Thymus (tissue), 11 donors: ENCODE data around the gene DHRSX. TPM values are rescaled to one million over a fixed set of nuclear protein-coding genes. Genes with fewer than 3 reads are reported as not detected.

Experiments used
- DNase-seq, 9 donors: peaks; one replicate each; pipeline ENCODE4 v3.0.0-alpha.2; 2013; ENCODE audit warnings: low spot score in 9 of 9, low read depth in 6 of 9, missing footprints in 1 of 9
- H3K27ac ChIP-seq, 2 donors: one replicate each; pipeline ENCODE4 v1.5.1; 2013; ENCODE audit warnings: control low read depth in 1 of 2, low read depth in 1 of 2, low read length in 1 of 2, mild to moderate bottlenecking in 1 of 2, moderate library complexity in 1 of 2
- H3K27me3 ChIP-seq, 2 donors: one replicate each; pipeline ENCODE4 v1.5.1; 2013; ENCODE audit warnings: low read length in 1 of 2; ENCODE audit not compliant: control insufficient read depth in 2 of 2, insufficient read depth in 1 of 2
- H3K36me3 ChIP-seq, 2 donors: one replicate each; pipeline ENCODE4 v1.5.1; 2013; ENCODE audit warnings: low read length in 1 of 2, mild to moderate bottlenecking in 1 of 2, moderate library complexity in 1 of 2; ENCODE audit not compliant: control insufficient read depth in 2 of 2, insufficient read depth in 2 of 2
- H3K4me1 ChIP-seq, 2 donors: one replicate each; pipeline ENCODE4 v1.5.1; 2013; ENCODE audit warnings: low read length in 2 of 2; ENCODE audit not compliant: control insufficient read depth in 2 of 2, insufficient read depth in 2 of 2
- H3K4me3 ChIP-seq, 2 donors: one replicate each; pipeline ENCODE4 v1.5.1; 2013; ENCODE audit warnings: low read length in 2 of 2, control low read depth in 1 of 2, mild to moderate bottlenecking in 1 of 2
- H3K9me3 ChIP-seq, 2 donors: one replicate each; pipeline ENCODE4 v1.5.1; 2013; ENCODE audit warnings: low read length in 1 of 2, mild to moderate bottlenecking in 1 of 2; ENCODE audit not compliant: control insufficient read depth in 2 of 2, insufficient read depth in 1 of 2
- WGBS: extraction: QIAGEN DNeasy Blood & Tissue Kit; methylation state at CpG from one replicate; pipeline ENCODE4 v1.1.7; 2013; 5-methylcytosine and 5-hydroxymethylcytosine counted together
- polyA plus RNA-seq: library from polyadenylated mRNA; stranded (reverse); fragments of 200-250 nt; gene quantifications from one replicate; pipeline ENCODE4 v1.2.3, GENCODE V29; 2013
- total RNA-seq: library from RNA; stranded (reverse); fragments of 120-200 nt; gene quantifications from one replicate; pipeline ENCODE4 v1.2.4, GENCODE V29; 2013
- donor health status: healthy.

DHRSX gene
- total and polyA plus RNA-seq, 2 donors: 11.2 to 12.2 TPM

- no peaks in the 10 kb centered on the region for H3K4me1 ChIP-seq
- H3K9me3 ChIP-seq: no peaks in the 10 kb centered on the region
- no peaks in the 10 kb centered on the region for H3K36me3 ChIP-seq
- H3K27me3 ChIP-seq: no peaks in the 10 kb centered on the region
- no peak overlapping the region for H3K27ac ChIP-seq
- DNase-seq: no peak
- H3K4me3 ChIP-seq: no peak overlapping the region
- WGBS: 91% methylated on average over 7 of the region's 7 CpGs
Measured at GRCh38 chrX:2346158-2346557, 154.6 kb downstream of the DHRSX start.

GRCh38 chrX:2345562-2345961, 155.2 kb downstream of the DHRSX start:
- Histone ChIP-seq H3K9me3 (no peaks in the 10 kb centered on the region), H3K27me3 (no peaks in the 10 kb centered on the region), H3K4me3 (no peak overlapping the region), H3K27ac (no peak overlapping the region), H3K4me1 (no peaks in the 10 kb centered on the region), H3K36me3 (no peaks in the 10 kb centered on the region)
- WGBS: 89% methylated on average over 4 of the region's 4 CpGs
- no peak for DNase-seq

GRCh38 chrX:2343413-2343812, 157.4 kb downstream of the DHRSX start:
- no peaks in the 10 kb centered on the region for H3K36me3 ChIP-seq
- no peak overlapping the region for H3K4me3 ChIP-seq
- H3K9me3 ChIP-seq: no peaks in the 10 kb centered on the region
- H3K27ac ChIP-seq: no peak overlapping the region
- 98% methylated on average over 4 of the region's 4 CpGs for WGBS
- no peak for DNase-seq
- H3K27me3 ChIP-seq: no peaks in the 10 kb centered on the region
- no peaks in the 10 kb centered on the region for H3K4me1 ChIP-seq

GRCh38 chrX:2342874-2343273, 157.9 kb downstream of the DHRSX start:
- Histone ChIP-seq H3K4me3 (no peak overlapping the region), H3K36me3 (no peaks in the 10 kb centered on the region), H3K9me3 (no peaks in the 10 kb centered on the region), H3K27me3 (no peaks in the 10 kb centered on the region), H3K4me1 (no peaks in the 10 kb centered on the region), H3K27ac (no peak overlapping the region)
- DNase-seq: no peak
- WGBS: 92% methylated on average over 7 of the region's 7 CpGs

GRCh38 chrX:2342281-2342688, 158.5 kb downstream of the DHRSX start:
- WGBS: 97% methylated on average over 9 of the region's 9 CpGs

GRCh38 chrX:2340991-2341390, 159.8 kb downstream of the DHRSX start:
- H3K27me3 ChIP-seq: no peaks in the 10 kb centered on the region
- no peaks in the 10 kb centered on the region for H3K9me3 ChIP-seq
- H3K4me1 ChIP-seq: no peaks in the 10 kb centered on the region
- WGBS: 99% methylated on average over 7 of the region's 7 CpGs
- DNase-seq: no peak
- no peaks in the 10 kb centered on the region for H3K36me3 ChIP-seq
- no peak overlapping the region for H3K27ac ChIP-seq
- no peak overlapping the region for H3K4me3 ChIP-seq

More at GRCh38 chrX:2342281-2342688, 158.5 kb downstream of the DHRSX start:
- H3K4me3 ChIP-seq: no peak overlapping the region
- no peaks in the 10 kb centered on the region for H3K4me1 ChIP-seq
- H3K27me3 ChIP-seq: no peaks in the 10 kb centered on the region
- no peaks in the 10 kb centered on the region for H3K9me3 ChIP-seq
- no peak overlapping the region for H3K27ac ChIP-seq
- no peak for DNase-seq
- H3K36me3 ChIP-seq: no peaks in the 10 kb centered on the region

- DNase-seq: no peak
- no peaks in the 10 kb centered on the region for H3K27me3 ChIP-seq
- H3K4me1 ChIP-seq: no peaks in the 10 kb centered on the region
- H3K9me3 ChIP-seq: no peaks in the 10 kb centered on the region
- H3K36me3 ChIP-seq: no peaks in the 10 kb centered on the region
- H3K27ac ChIP-seq: no peak overlapping the region
- H3K4me3 ChIP-seq: no peak overlapping the region
- 98% methylated on average over 7 of the region's 7 CpGs for WGBS
Measured at GRCh38 chrX:2336181-2336580, 164.6 kb downstream of the DHRSX start.

GRCh38 chrX:2334237-2334636, 166.5 kb downstream of the DHRSX start:
- Histone ChIP-seq H3K36me3 (no peaks in the 10 kb centered on the region), H3K4me1 (no peaks in the 10 kb centered on the region), H3K27ac (no peak overlapping the region), H3K27me3 (no peaks in the 10 kb centered on the region), H3K4me3 (no peak overlapping the region), H3K9me3 (no peaks in the 10 kb centered on the region)
- WGBS: 94% methylated on average over 9 of the region's 9 CpGs
- DNase-seq: no peak

GRCh38 chrX:2332252-2332651, 168.5 kb downstream of the DHRSX start:
- no peak overlapping the region for H3K4me3 ChIP-seq
- WGBS: 98% methylated on average over 4 of the region's 4 CpGs
- DNase-seq: no peak
- H3K36me3 ChIP-seq: no peaks in the 10 kb centered on the region
- H3K4me1 ChIP-seq: no peaks in the 10 kb centered on the region
- H3K27me3 ChIP-seq: no peaks in the 10 kb centered on the region
- no peaks in the 10 kb centered on the region for H3K9me3 ChIP-seq
- no peak overlapping the region for H3K27ac ChIP-seq

- Histone ChIP-seq H3K4me1 (no peaks in the 10 kb centered on the region), H3K4me3 (no peak overlapping the region), H3K27ac (no peak overlapping the region), H3K9me3 (no peaks in the 10 kb centered on the region), H3K36me3 (no peaks in the 10 kb centered on the region), H3K27me3 (no peaks in the 10 kb centered on the region)
- WGBS: 90% methylated on average over 3 of the region's 3 CpGs
- no peak for DNase-seq
Measured at GRCh38 chrX:2330910-2331309, 169.9 kb downstream of the DHRSX start.
